Left forelimb (tissue), 1 donor: ENCODE data around the gene KPNA6.
"Not testable (repeated sequence)": the region's sequence is repeated elsewhere in the genome, so short reads cannot be mapped to it uniquely, and the experiment has no call there.

Experiments
- DNase-seq: peaks from one replicate; pipeline ENCODE4 v3.0.0-alpha.2; 2018; ENCODE audit warnings: low spot score

Gene KPNA6

GRCh38 chr1:32100807-32101708 is 6.8 kb upstream of the KPNA6 start:
- no peak for DNase-seq

- no peak for DNase-seq
Observed at GRCh38 chr1:32104127-32104526, 3.7 kb upstream of the KPNA6 start.

GRCh38 chr1:32105338-32105737 is 2.5 kb upstream of the KPNA6 start:
- no peak for DNase-seq

GRCh38 chr1:32106663-32107275 is 1.1 kb upstream of the KPNA6 start:
- DNase-seq, result no peak

- DNase-seq, result no peak
Observed at GRCh38 chr1:32111040-32111623, 3.3 kb downstream of the KPNA6 start.

GRCh38 chr1:32111789-32112188 is 3.9 kb downstream of the KPNA6 start:
- DNase-seq, result no peak

GRCh38 chr1:32112806-32113375 is 5.0 kb downstream of the KPNA6 start:
- no peak for DNase-seq

GRCh38 chr1:32113436-32113835 is 5.6 kb downstream of the KPNA6 start:
- DNase-seq, result not testable (repeated sequence)

GRCh38 chr1:32114420-32114819 is 6.6 kb downstream of the KPNA6 start:
- DNase-seq, result no peak

- no peak for DNase-seq
Observed at GRCh38 chr1:32115496-32115895, 7.6 kb downstream of the KPNA6 start.

GRCh38 chr1:32116531-32116930 is 8.7 kb downstream of the KPNA6 start:
- DNase-seq, result no peak

- no peak for DNase-seq
Observed at GRCh38 chr1:32122151-32122550, 14.3 kb downstream of the KPNA6 start.

- DNase-seq, result not testable (repeated sequence)
Observed at GRCh38 chr1:32123361-32123760, 15.5 kb downstream of the KPNA6 start.

- no peak for DNase-seq
Observed at GRCh38 chr1:32125313-32125712, 17.5 kb downstream of the KPNA6 start.

GRCh38 chr1:32126770-32127169 is 18.9 kb downstream of the KPNA6 start:
- DNase-seq, result no peak

- DNase-seq, result no peak
Observed at GRCh38 chr1:32127409-32128198, 19.7 kb downstream of the KPNA6 start.

GRCh38 chr1:32128479-32128878 is 20.6 kb downstream of the KPNA6 start:
- no peak for DNase-seq

- no peak for DNase-seq
Observed at GRCh38 chr1:32128964-32129363, 21.1 kb downstream of the KPNA6 start.

GRCh38 chr1:32133950-32134280 is 26.1 kb downstream of the KPNA6 start:
- not testable (repeated sequence) for DNase-seq

GRCh38 chr1:32137111-32137510 is 29.3 kb downstream of the KPNA6 start:
- DNase-seq, result no peak

- DNase-seq, result no peak
Observed at GRCh38 chr1:32138965-32139364, 31.1 kb downstream of the KPNA6 start.
